Hematopoietic multipotent progenitor cell treated with erythropoietin and hydrocortisone succinate and interleukin-3 and kit ligand, for 17 days (in vitro differentiated cells): Measurements from ENCODE around the gene RILPL2.
"Not testable (repeated sequence)": the region's sequence is repeated elsewhere in the genome, so short reads cannot be mapped to it uniquely, and the experiment has no call there.

Source experiments
- DNase-seq: peaks from one replicate; pipeline ENCODE4 v3.0.0-alpha.2; 2015; ENCODE audit warnings: low spot score

The RILPL2 gene

DNA sequence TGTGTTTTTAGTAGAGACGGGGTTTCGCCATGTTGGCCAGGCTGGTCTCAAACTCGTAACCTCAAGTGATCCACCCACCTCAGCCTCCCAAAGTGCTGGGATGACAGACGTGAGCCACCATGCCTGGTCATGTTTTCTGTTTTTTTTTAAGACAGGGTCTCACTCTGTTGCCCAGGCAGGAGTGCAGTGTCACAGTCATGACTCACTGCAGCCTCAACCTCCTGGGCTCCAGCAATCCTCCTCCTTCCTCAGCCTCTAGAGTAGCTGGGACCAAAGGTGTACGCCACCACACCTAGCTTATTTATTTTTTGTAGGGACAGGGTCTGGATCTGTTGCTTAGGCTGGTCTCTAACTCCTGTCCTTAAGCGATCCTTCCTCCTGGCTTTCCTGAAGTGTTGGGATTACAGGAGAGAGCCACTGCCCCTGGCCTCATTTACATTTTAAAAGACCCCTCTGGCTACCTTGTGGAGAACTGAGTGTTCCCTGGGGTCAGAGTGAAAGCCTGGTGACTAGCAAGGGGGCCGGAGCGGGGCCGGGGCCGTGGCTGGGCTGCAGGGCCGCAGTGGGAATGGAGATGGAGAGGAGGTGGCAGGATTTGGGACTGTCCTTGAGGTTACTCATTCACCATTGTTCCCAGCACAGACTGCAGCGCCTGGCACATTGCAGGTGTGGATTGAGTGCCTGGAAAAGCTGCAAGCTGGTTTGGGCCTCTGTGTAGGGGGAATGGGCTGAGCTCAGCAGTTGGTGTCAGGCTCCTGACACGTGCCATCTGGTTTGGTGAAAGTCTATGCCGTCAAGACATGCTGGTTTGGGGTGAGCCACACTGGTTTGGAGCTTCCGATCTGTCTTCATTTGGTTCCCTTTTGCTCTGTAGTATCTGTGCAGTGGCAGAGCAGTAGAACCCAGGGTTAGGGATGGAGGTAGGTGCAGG is 34.5 kb downstream of the RILPL2 start:
- no peak for DNase-seq

GRCh38 chr12:123399255-123399617 is 37.2 kb downstream of the RILPL2 start:
- DNase-seq, result no peak

- no peak for DNase-seq
Measured at GRCh38 chr12:123398550-123399254, 37.8 kb downstream of the RILPL2 start.

GRCh38 chr12:123398177-123398549 is 38.3 kb downstream of the RILPL2 start:
- DNase-seq, result no peak

DNA sequence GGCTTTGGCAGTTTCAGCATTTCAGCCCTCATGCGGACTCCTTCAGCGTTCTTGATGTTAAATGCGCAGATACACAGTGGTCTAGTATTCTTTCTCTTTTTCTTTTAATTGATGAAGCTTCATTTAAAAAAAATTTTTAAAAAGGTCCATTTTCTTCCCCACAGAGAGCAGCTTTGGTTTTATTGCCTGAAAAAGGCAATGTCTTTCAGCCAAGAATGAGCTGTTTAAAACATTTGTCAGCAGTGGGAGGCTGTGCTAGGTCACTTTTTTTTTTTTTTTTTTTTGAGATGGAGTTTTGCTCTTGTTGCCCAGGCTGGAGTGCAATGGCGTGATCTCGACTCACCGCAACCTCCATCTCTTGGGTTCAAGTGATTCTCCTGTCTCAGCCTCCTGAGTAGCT is 39.1 kb downstream of the RILPL2 start:
- DNase-seq, result no peak

- DNase-seq, result no peak
Measured at GRCh38 chr12:123396954-123397353, 39.5 kb downstream of the RILPL2 start.

DNA sequence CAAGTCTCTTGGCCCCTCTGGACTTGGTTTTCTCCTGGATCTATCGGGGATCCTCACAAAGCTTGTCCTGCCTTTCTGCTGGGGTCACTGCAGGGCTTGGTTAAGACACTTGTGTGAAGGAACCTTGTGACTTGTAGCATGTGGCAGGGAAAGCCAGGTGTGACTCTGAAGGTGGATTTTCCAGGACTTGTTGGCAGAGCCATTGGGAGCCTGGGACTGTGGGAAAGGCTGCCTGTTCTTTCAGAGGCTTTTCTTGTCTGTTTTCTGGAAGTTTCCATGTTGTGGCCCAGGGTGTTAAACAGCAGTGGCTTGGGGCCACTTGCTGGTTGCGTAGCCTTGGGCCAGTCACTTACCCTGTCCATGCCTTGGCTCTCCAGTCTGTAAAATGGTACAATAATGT is 39.9 kb downstream of the RILPL2 start:
- DNase-seq, result no peak

DNA sequence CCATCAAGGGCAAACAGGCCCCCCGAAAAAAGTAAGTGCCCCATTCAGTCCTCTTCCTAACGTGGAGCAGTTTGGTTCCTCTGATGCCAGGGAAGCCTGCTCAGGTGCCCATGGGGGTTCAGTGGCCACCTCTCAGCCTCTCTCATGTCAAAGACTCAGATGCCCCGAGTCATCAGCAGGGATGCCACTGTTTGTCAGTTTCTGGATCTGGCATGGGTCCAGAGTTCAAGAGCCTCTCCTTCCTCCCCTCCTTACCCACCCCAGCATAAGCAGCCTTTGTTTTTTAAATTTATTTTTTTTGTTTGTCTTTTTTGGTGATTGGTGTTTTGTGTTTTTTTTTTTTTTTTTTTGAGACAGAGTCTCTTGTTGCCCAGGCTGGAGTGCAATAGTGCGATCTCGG is 41.2 kb downstream of the RILPL2 start:
- DNase-seq, result peak; percentile 37

- DNase-seq, result no peak
Measured at GRCh38 chr12:123393747-123394146, 42.7 kb downstream of the RILPL2 start.

DNA sequence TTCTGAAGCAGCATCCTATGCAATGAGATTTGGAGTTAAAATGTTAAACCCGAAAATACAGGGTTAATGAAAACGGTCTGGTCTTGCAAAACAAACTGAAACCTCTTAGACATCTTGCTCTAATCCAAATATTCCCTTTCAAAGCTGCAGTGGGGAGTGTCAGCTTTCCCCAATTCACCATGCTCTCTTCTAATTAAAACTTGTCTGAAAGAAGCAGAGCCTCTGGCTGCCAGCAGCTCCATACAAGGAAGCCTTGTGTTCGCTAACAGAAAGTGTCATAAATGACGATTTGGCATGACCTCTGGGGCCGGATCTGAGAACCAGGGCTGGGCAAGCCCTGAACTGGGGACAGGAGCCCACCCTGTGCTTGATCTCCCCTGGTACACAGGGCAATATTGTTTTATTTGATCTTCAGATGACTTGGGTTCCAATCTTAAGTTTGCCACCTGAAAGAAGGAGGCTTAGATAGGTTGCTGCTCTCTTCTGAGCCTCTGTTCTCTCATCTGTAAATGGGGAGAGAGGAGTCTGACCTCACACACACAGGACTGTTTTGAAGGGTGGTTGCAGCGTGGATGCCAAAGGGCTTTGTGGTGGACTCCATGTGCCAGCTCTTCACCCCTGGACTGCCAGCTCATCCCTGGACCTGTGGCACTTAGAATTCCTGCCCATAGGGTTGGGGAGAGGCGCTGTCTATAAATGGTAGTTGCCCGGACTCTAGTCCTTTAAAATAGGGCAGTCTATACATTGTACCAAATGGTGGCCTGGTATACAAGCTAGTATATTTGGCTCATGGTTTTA is 44.7 kb downstream of the RILPL2 start:
- DNase-seq, result no peak

GRCh38 chr12:123390498-123391426 is 45.7 kb downstream of the RILPL2 start:
- DNase-seq, result no peak

DNA sequence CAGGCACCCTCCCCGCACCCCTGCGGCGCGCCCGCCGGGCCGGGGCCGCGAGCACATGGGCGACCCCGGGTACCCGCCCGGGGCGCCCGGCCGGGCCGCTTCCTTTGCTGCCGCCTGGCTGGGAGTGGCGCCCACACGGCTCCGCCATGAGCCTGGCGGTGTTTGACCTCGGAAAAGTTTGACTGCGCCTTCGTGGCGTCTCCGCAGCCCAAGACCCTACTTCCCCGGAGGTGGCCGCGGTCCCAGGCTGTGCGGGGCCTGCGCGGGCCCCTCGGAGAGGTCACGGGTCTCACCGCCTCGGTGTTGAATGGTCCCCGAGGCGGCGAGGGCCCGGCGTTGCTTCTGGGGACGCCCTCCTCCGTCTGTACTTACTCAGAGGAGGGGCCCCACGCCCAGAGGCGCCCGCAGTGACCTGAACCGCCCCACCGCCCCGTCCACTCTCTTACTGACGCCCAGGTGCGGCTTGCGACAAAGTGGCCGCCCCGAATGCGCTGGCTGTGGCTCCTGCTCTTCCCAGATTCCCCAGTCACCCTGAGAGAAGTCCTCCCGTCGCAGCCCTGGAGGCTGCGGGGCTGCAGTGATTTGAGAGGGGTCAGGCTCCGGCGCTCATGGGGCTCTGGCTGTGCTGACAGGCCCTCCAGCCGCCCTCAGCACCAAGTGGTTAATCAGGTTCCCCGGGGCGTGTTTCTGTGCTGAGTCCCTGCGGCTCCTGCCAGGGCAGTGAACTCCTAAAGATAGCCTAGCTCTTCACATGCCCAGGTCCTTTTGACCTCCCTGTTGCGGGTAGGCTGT is 46.7 kb downstream of the RILPL2 start:
- DNase-seq, result peak; percentile 24

GRCh38 chr12:123388951-123389559 is 47.4 kb downstream of the RILPL2 start:
- no peak for DNase-seq

- DNase-seq, result peak; percentile 80
Measured at GRCh38 chr12:123388177-123388950, 48.1 kb downstream of the RILPL2 start.

- peak; percentile 79 for DNase-seq
Measured at GRCh38 chr12:123387508-123388176, 48.8 kb downstream of the RILPL2 start.

- DNase-seq, result not testable (repeated sequence)
Measured at GRCh38 chr12:123385536-123385935, 50.9 kb downstream of the RILPL2 start.

GRCh38 chr12:123384994-123385376 is 51.5 kb downstream of the RILPL2 start:
- DNase-seq, result peak; percentile 17

- DNase-seq, result peak; percentile 50
Measured at GRCh38 chr12:123384318-123384993, 52.0 kb downstream of the RILPL2 start.
